Kidney (tissue), 14 donors: ENCODE measurements around the gene MEGF8. TPM values are rescaled to one million over a fixed set of nuclear protein-coding genes. Genes with fewer than 3 reads are reported as not detected.

Source experiments
- DNase-seq, 5 donors: peaks; one replicate each; pipeline ENCODE4 v3.0.0-alpha.2; 2013 to 2020
- FAIRE-seq: peaks from 2 replicates; lab custom pipeline; 2012; peaks lifted over from hg19 to GRCh38; lab: Jason Lieb, UNC
- H3K27ac ChIP-seq, 2 donors: one replicate each; pipeline ENCODE4 v1.7.0; 2013; ENCODE audit warnings: low read depth in 2 of 2, low read length in 2 of 2, inconsistent platforms in 1 of 2
- H3K27me3 ChIP-seq: one replicate; pipeline ENCODE4 v1.7.1; 2013; ENCODE audit warnings: low read length, inconsistent platforms; ENCODE audit not compliant: control insufficient read depth, insufficient read depth
- H3K36me3 ChIP-seq, 3 donors: one replicate each; pipeline versions ENCODE4 v1.7.0 to v1.7.1; 2013; ENCODE audit warnings: low read length in 3 of 3, control low read depth in 1 of 3, inconsistent platforms in 1 of 3; ENCODE audit not compliant: insufficient read depth in 3 of 3, control insufficient read depth in 2 of 3
- H3K4me1 ChIP-seq, 3 donors: one replicate each; pipeline versions ENCODE4 v1.7.0 to v1.7.1; 2013; ENCODE audit warnings: low read length in 3 of 3, inconsistent platforms in 1 of 3, low read depth in 1 of 3; ENCODE audit not compliant: control insufficient read depth in 2 of 3, insufficient read depth in 2 of 3
- H3K4me3 ChIP-seq, 3 donors: one replicate each; pipeline versions ENCODE4 v1.7.0 to v1.8.1; 2013; ENCODE audit warnings: low read length in 3 of 3, control low read depth in 1 of 3, inconsistent platforms in 1 of 3
- H3K9ac ChIP-seq, 3 donors: one replicate each; pipeline versions ENCODE4 v1.7.0 to v1.7.1; 2013; ENCODE audit warnings: low read length in 3 of 3, control low read depth in 1 of 3, inconsistent platforms in 1 of 3
- H3K9me3 ChIP-seq, 3 donors: one replicate each; pipeline versions ENCODE4 v1.7.0 to v1.7.1; 2013; ENCODE audit warnings: low read length in 3 of 3, control low read depth in 1 of 3, inconsistent platforms in 1 of 3; ENCODE audit not compliant: control insufficient read depth in 2 of 3, insufficient read depth in 1 of 3
- CTCF ChIP-seq: IDR thresholded peaks from 3 replicates; pipeline ENCODE4 v1.5.1; 2012; ENCODE audit warnings: mild to moderate bottlenecking, moderate library complexity, borderline replicate concordance; ENCODE audit not compliant: insufficient read depth; ENCODE audit errors: extremely low read depth
- intact Hi-C: fragments of 100-400 bp; cut with DNase I; formaldehyde crosslinking; loops from one replicate; pipeline ENCODE4 v1.11.1; 2022
- polyA plus RNA-seq: library from polyadenylated mRNA; stranded (reverse); fragments of 350-450 nt; fragmentation: Illumina TruSeq; extraction: RNeasy Lipid Tissue Mini Kit (QIAGEN cat#74804); gene quantifications from one replicate; pipeline ENCODE4 v1.2.3, GENCODE V29; 2014; ENCODE audit warnings: low read depth, low replicate concordance; ENCODE audit not compliant: insufficient read depth
- total RNA-seq: library from RNA; stranded (reverse); fragmentation: NEBNext Ultra II Directional; extraction: Animal tissue kit (Norgen Biotek cat#: 25700); gene quantifications from one replicate; pipeline ENCODE4 v1.2.1, GENCODE V29; 2021
- donor health status: control.
- donor health status: control.
- donor health status: control.
- donor health status: control.
- donor health status: control.
- donor health status: DM: yes; HTN: yes; CAD: no.
- donor health status: Normal renal cell carcinoma (clear cell type).

The MEGF8 gene
- total and polyA plus RNA-seq, 2 donors from 2014 or later, result 8.7 to 31.6 TPM

GRCh38 chr19:42378225-42379215 lies 53.1 kb downstream of the MEGF8 start:
- intact Hi-C loops, result no loop called here
- DNase-seq, result peak in 1 of 5 donors; percentile 20
- FAIRE-seq, result no peak
- Histone ChIP-seq H3K4me3 (no peak overlapping the region), H3K27me3 (no peaks in the 10 kb centered on the region), H3K9me3 (no peaks in the 10 kb centered on the region), H3K9ac (no peak overlapping the region), H3K36me3 (no peaks in the 10 kb centered on the region), H3K4me1 (no peaks in the 10 kb centered on the region), H3K27ac (no peak overlapping the region)
- no peak for TF ChIP-seq CTCF

GRCh38 chr19:42380155-42380554 lies 54.7 kb downstream of the MEGF8 start:
- no peaks in the 10 kb centered on the region for H3K4me1 ChIP-seq
- H3K36me3 ChIP-seq, result no peaks in the 10 kb centered on the region
- FAIRE-seq, result no peak
- no peak overlapping the region for H3K27ac ChIP-seq
- no peaks in the 10 kb centered on the region for H3K9me3 ChIP-seq
- H3K9ac ChIP-seq, result no peak overlapping the region
- DNase-seq, result no peak
- no peak for TF ChIP-seq CTCF
- no peaks in the 10 kb centered on the region for H3K27me3 ChIP-seq
- no peak overlapping the region for H3K4me3 ChIP-seq
- intact Hi-C loops, result no loop called here

- H3K27me3 ChIP-seq, result peaks cover 3% of the 10 kb centered on the region
- H3K27ac ChIP-seq, result no peak overlapping the region
- DNase-seq, result peak in 4 of 5 donors; percentile 69 to 83 (median 76)
- FAIRE-seq, result no peak
- no peaks in the 10 kb centered on the region for H3K36me3 ChIP-seq
- H3K9ac ChIP-seq, result no peak overlapping the region
- intact Hi-C loops, result no loop called here
- H3K4me3 ChIP-seq, result peak overlapping the region in 1 of 3 donors; percentile 35
- no peaks in the 10 kb centered on the region for H3K4me1 ChIP-seq
- TF ChIP-seq CTCF, result peak; percentile 47
- no peaks in the 10 kb centered on the region for H3K9me3 ChIP-seq
Measured at GRCh38 chr19:42386974-42387707, 61.7 kb downstream of the MEGF8 start.
